Suppressor macrophage treated with lipopolysaccharide for 1 hour (primary cell): ENCODE data around the gene CHRNA7.
"Not testable (repeated sequence)": the region's sequence is repeated elsewhere in the genome, so short reads cannot be mapped to it uniquely, and the experiment has no call there.

Experiments
- DNase-seq, 3 donors: peaks; one replicate each; pipeline ENCODE4 v3.0.0-alpha.2; 2020 to 2022

The CHRNA7 gene

GRCh38 chr15:32198938-32199337 is 168.6 kb downstream of the CHRNA7 start:
- DNase-seq, result not testable (repeated sequence)

DNA sequence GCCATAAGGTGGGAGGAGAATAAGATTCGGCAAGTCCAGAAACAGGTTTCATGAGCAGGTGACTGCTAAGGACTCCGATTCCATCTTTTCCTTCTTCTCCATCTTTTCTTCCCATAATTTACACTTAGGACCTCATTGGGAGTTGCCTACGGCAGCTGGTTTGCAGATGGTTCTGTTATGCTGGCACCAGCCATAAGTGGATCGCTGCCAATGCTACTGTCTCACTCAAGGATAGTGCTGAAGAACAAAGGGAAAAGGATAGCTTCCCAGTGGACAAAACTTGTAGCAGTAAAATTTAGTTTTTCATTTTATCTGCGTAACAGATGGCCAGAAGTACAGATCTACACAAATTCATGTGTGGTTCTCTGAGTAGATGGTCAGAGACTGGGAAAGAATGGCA is 178.8 kb downstream of the CHRNA7 start:
- not testable (repeated sequence) for DNase-seq

- DNase-seq, result no peak
Observed at GRCh38 chr15:32218666-32219065, 188.4 kb downstream of the CHRNA7 start.
